GM10248 (cell line): ENCODE results near the gene PSMD14.

Experiments used
- CTCF ChIA-PET: fragments of 300-600 bp; sonication (Branson Sonifier 250); formaldehyde crosslinking; extraction: SDS; loops from one replicate; lab custom pipeline; 2021; ENCODE audit warnings: antibody characterized with exemption; lab: Yijun Ruan, JAX
- POLR2A ChIA-PET: fragments of 350-650 bp; sonication (Branson Sonifier 250); formaldehyde crosslinking; extraction: SDS; loops from one replicate; lab custom pipeline; 2020; ENCODE audit warnings: antibody characterized with exemption; lab: Yijun Ruan, JAX
- DNase-seq: peaks from one replicate; pipeline ENCODE4 v3.0.0; 2012; ENCODE audit errors: extremely low spot score
- CTCF ChIP-seq: IDR thresholded peaks from 2 replicates; pipeline ENCODE4 v1.5.1; 2012; ENCODE audit warnings: mild to moderate bottlenecking, low read depth; ENCODE audit errors: extremely low read depth, missing control alignments, control extremely low read depth

The PSMD14 gene

GRCh38 chr2:161283926-161284325 lies 24.3 kb upstream of the PSMD14 start:
- POLR2A ChIA-PET: no interaction called here
- no peak for DNase-seq
- CTCF ChIA-PET: interaction anchor here (1.9 to 2.0 kb wide), 2 partner anchors 10 to 12 kb away, joined by 5 to 7 read pairs; no protein-coding TSS in a partner anchor
- no peak for TF ChIP-seq CTCF

GRCh38 chr2:161303535-161304050 lies 4.6 kb upstream of the PSMD14 start:
- TF ChIP-seq CTCF: no peak

GRCh38 chr2:161306919-161307318 lies 1.3 kb upstream of the PSMD14 start:
- CTCF ChIA-PET: interaction anchor here (1.7 kb wide), 1 partner anchor 45 kb away, joined by 3 read pairs; no protein-coding TSS in a partner anchor
- TF ChIP-seq CTCF: no peak
- POLR2A ChIA-PET: no interaction called here
- DNase-seq: no peak

More at GRCh38 chr2:161303535-161304050, 4.6 kb upstream of the PSMD14 start:
- POLR2A ChIA-PET: no interaction called here
- no peak for DNase-seq
- CTCF ChIA-PET: interaction anchor here (0.7 to 1.3 kb wide), 2 partner anchors 53 to 380 kb away, joined by 3 to 4 read pairs; no protein-coding TSS in a partner anchor

GRCh38 chr2:161307676-161308075 lies 549 bp upstream of the PSMD14 start:
- ChIA-PET POLR2A (interaction anchor here (1.0 kb wide), 1 partner anchor 93 kb away, joined by 3 read pairs; no protein-coding TSS in a partner anchor), CTCF (interaction anchor here (0.7 to 1.9 kb wide), 4 partner anchors 12 to 244 kb away, joined by 3 to 4 read pairs (median 3); no protein-coding TSS in a partner anchor)
- no peak for TF ChIP-seq CTCF
- no peak for DNase-seq

- TF ChIP-seq CTCF: no peak
- ChIA-PET POLR2A (no interaction called here), CTCF (interaction anchor here (1.0 kb wide), 1 partner anchor 39 kb away, joined by 4 read pairs; no protein-coding TSS in a partner anchor)
- no peak for DNase-seq
Measured at GRCh38 chr2:161312996-161313395, 4.8 kb downstream of the PSMD14 start.

- POLR2A ChIA-PET: no interaction called here
- DNase-seq: no peak
- CTCF ChIA-PET: no interaction called here
- no peak for TF ChIP-seq CTCF
Measured at GRCh38 chr2:161315380-161315779, 7.2 kb downstream of the PSMD14 start.
